Mesendoderm (in vitro differentiated cells): ENCODE measurements around the gene ZC3H10.

Source experiments
- DNase-seq: peaks from one replicate; pipeline ENCODE4 v3.0.0; 2013
- H2AK5ac ChIP-seq: 2 replicates; pipeline ENCODE4 v1.6.1; 2013; ENCODE audit warnings: low read length, inconsistent platforms
- H2BK120ac ChIP-seq: 2 replicates; pipeline ENCODE4 v1.6.1; 2013; ENCODE audit warnings: low read depth, mild to moderate bottlenecking, low read length, moderate library complexity, mixed read lengths
- H2BK15ac ChIP-seq: replicated peaks from 2 replicates; pipeline ENCODE4 v1.6.1; 2013; ENCODE audit warnings: low read depth, mild to moderate bottlenecking, moderate library complexity
- H2BK5ac ChIP-seq: 2 replicates; pipeline ENCODE4 v1.6.1; 2013; ENCODE audit warnings: low read length, inconsistent platforms
- H3K18ac ChIP-seq: 2 replicates; pipeline ENCODE4 v1.6.1; 2013; ENCODE audit warnings: mild to moderate bottlenecking, low read length, mixed read lengths
- H3K23ac ChIP-seq: one replicate; pipeline ENCODE4 v1.6.1; 2013; ENCODE audit warnings: low read length
- H3K27ac ChIP-seq: 2 replicates; pipeline ENCODE4 v1.5.1; 2013; ENCODE audit warnings: low read depth, mild to moderate bottlenecking, inconsistent platforms, low read length, moderate library complexity
- H3K27me3 ChIP-seq: 2 replicates; pipeline ENCODE4 v1.6.1; 2013; ENCODE audit warnings: low read length, control low read depth, mild to moderate bottlenecking, inconsistent platforms; ENCODE audit not compliant: insufficient read depth, poor library complexity
- H3K36me3 ChIP-seq: 2 replicates; pipeline ENCODE4 v1.6.1; 2013; ENCODE audit warnings: low read length, inconsistent platforms; ENCODE audit not compliant: control insufficient read depth, insufficient read depth
- H3K4ac ChIP-seq: one replicate; pipeline ENCODE4 v1.6.1; 2013; ENCODE audit warnings: low read depth, mild to moderate bottlenecking, low read length, moderate library complexity
- H3K4me1 ChIP-seq: 2 replicates; pipeline ENCODE4 v1.6.1; 2013; ENCODE audit warnings: low read depth, low read length, inconsistent platforms; ENCODE audit not compliant: control insufficient read depth
- H3K4me2 ChIP-seq: 2 replicates; pipeline ENCODE4 v1.6.1; 2013; ENCODE audit warnings: low read length
- H3K4me3 ChIP-seq: 2 replicates; pipeline ENCODE4 v1.5.1; 2013; ENCODE audit warnings: mild to moderate bottlenecking, low read length
- H3K56ac ChIP-seq: one replicate; pipeline ENCODE4 v1.6.1; 2013; ENCODE audit warnings: low read length
- H3K79me1 ChIP-seq: 2 replicates; pipeline ENCODE4 v1.6.1; 2013; ENCODE audit warnings: low read length, inconsistent platforms
- H3K79me2 ChIP-seq: 2 replicates; pipeline ENCODE4 v1.6.1; 2013; ENCODE audit warnings: mild to moderate bottlenecking, low read length; ENCODE audit not compliant: control insufficient read depth, insufficient read depth
- H3K9ac ChIP-seq: 2 replicates; pipeline ENCODE4 v1.6.1; 2013; ENCODE audit warnings: low read length, inconsistent platforms
- H4K5ac ChIP-seq: one replicate; pipeline ENCODE4 v1.6.1; 2013; ENCODE audit warnings: low read length
- H4K8ac ChIP-seq: one replicate; pipeline ENCODE4 v1.6.1; 2013; ENCODE audit warnings: low read depth, mild to moderate bottlenecking, control low read depth, low read length, moderate library complexity
- WGBS: extraction: QIAGEN DNeasy Blood & Tissue Kit; methylation state at CpG from one replicate; pipeline ENCODE4 v1.1.7; 2013; ENCODE audit warnings: low lambda C conversion rate, missing lambda C conversion rate; ENCODE audit not compliant: insufficient coverage; ENCODE audit errors: extremely low coverage; 5-methylcytosine and 5-hydroxymethylcytosine counted together

ZC3H10 gene

GRCh38 chr12:56172839-56173238 lies 54.8 kb downstream of the ZC3H10 start:
- H4K5ac ChIP-seq, result no peak overlapping the region
- H3K79me1 ChIP-seq, result no peaks in the 10 kb centered on the region
- no peak overlapping the region for H2AK5ac ChIP-seq
- H3K4ac ChIP-seq, result no peak overlapping the region
- H2BK120ac ChIP-seq, result no peak overlapping the region
- H3K18ac ChIP-seq, result no peak overlapping the region
- H3K4me1 ChIP-seq, result no peaks in the 10 kb centered on the region
- WGBS, result no CpG with 5 or more reads among the region's 7 CpGs
- no peak overlapping the region for H3K4me2 ChIP-seq
- H3K56ac ChIP-seq, result no peak overlapping the region
- H2BK15ac ChIP-seq, result no peak overlapping the region
- no peak overlapping the region for H3K23ac ChIP-seq
- H3K4me3 ChIP-seq, result no peak overlapping the region
- no peak overlapping the region for H3K27ac ChIP-seq
- no peaks in the 10 kb centered on the region for H3K79me2 ChIP-seq
- no peak overlapping the region for H2BK5ac ChIP-seq
- H3K27me3 ChIP-seq, result no peaks in the 10 kb centered on the region
- no peak for DNase-seq
- H3K36me3 ChIP-seq, result peaks cover 31% of the 10 kb centered on the region
- no peak overlapping the region for H3K9ac ChIP-seq
- H4K8ac ChIP-seq, result no peak overlapping the region
